HepG2 (cell line): ENCODE data around the gene MSANTD1. TPM values are rescaled to one million over a fixed set of nuclear protein-coding genes. Genes with fewer than 3 reads are reported as not detected.

Experiments used
- ATAC-seq: fragments of 200-7000 bp; cut with Tn5 transposase; 3 replicates; pipeline ENCODE4 v1.9.1; 2020; ENCODE audit warnings: mild to moderate bottlenecking, moderate library complexity
- BruUV-seq: library from RNA; stranded (reverse); fragments of 400-500 nt; replicated peaks from 2 replicates; lab custom pipeline; 2021; lab: Mats Ljungman, UMichigan
- CTCF ChIA-PET: fragments of 300-600 bp; formaldehyde crosslinking; extraction: SDS; loops from one replicate; lab custom pipeline; 2021; ENCODE audit warnings: low total read pairs, inconsistent platforms, low intra/inter-chr PET ratio; lab: Yijun Ruan, JAX
- POLR2A ChIA-PET: fragments of 350-600 bp; sonication (Branson Sonifier 250); formaldehyde crosslinking; loops from one replicate; lab custom pipeline; 2020; ENCODE audit warnings: antibody characterized with exemption, inconsistent platforms; lab: Yijun Ruan, JAX
- DNase-seq: peaks from one replicate; pipeline ENCODE4 v3.0.0-alpha.2; 2015; ENCODE audit warnings: low spot score
- FAIRE-seq: peaks from 3 replicates; lab custom pipeline; 2011; peaks lifted over from hg19 to GRCh38; lab: Jason Lieb, UNC
- H2AFZ ChIP-seq: one replicate; pipeline ENCODE4 v1.6.1; 2011; ENCODE audit warnings: low read length, inconsistent platforms
- H3K27ac ChIP-seq: fragments of 300-600 bp; 3 replicates; pipeline ENCODE4 v1.8.0; 2011; ENCODE audit warnings: mixed run types, mild to moderate bottlenecking, mixed read lengths, low read length, inconsistent platforms; ENCODE audit not compliant: insufficient read depth; ENCODE audit errors: extremely low read length
- H3K27me3 ChIP-seq, 2 experiments: fragments of 200-600 bp in 1 of 2; 2 replicates in 1 of 2; 3 replicates in 1 of 2; pipeline versions ENCODE4 v1.6.0 to v1.8.0; 2011; ENCODE audit warnings: low read length in 2 of 2, mild to moderate bottlenecking in 2 of 2, moderate library complexity in 2 of 2, inconsistent platforms in 1 of 2; ENCODE audit not compliant: insufficient read depth in 2 of 2, control insufficient read depth in 1 of 2
- H3K36me3 ChIP-seq, 2 experiments: fragments of 200-600 bp in 1 of 2; replicated peaks in 1 of 2; 2 replicates in 1 of 2; 3 replicates in 1 of 2; pipeline versions ENCODE4 v1.5.1 to v1.8.0; 2011; ENCODE audit warnings: low read length in 2 of 2, inconsistent platforms in 1 of 2; ENCODE audit not compliant: insufficient read depth in 2 of 2, control insufficient read depth in 1 of 2
- H3K4me1 ChIP-seq: 2 replicates; pipeline ENCODE4 v1.5.1; 2012; ENCODE audit warnings: low read length, inconsistent platforms; ENCODE audit not compliant: insufficient read depth
- H3K4me2 ChIP-seq: 2 replicates; pipeline ENCODE4 v1.6.0; 2011; ENCODE audit warnings: low read depth, low read length, inconsistent platforms
- H3K4me3 ChIP-seq, 3 experiments: fragments of 200-600 bp in 1 of 3; sonication (generic), shearing (Covaris generic) in 1 of 3; replicated peaks in 1 of 3; 2 replicates each; pipeline ENCODE4 v1.5.1; 2011 to 2016; ENCODE audit warnings: low read length in 3 of 3, inconsistent platforms in 2 of 3, low read depth in 2 of 3, mild to moderate bottlenecking in 2 of 3, control low read depth in 1 of 3, mixed read lengths in 1 of 3; ENCODE audit not compliant: insufficient read depth in 1 of 3
- H3K79me2 ChIP-seq: one replicate; pipeline ENCODE4 v1.6.1; 2011; ENCODE audit warnings: low read length, inconsistent platforms; ENCODE audit not compliant: insufficient read depth
- H3K9ac ChIP-seq: 2 replicates; pipeline ENCODE4 v1.6.0; 2011; ENCODE audit warnings: mild to moderate bottlenecking, low read depth, low read length, inconsistent platforms; ENCODE audit not compliant: insufficient read depth
- H3K9me3 ChIP-seq: 2 replicates; pipeline ENCODE4 v1.5.1; 2012; ENCODE audit warnings: mild to moderate bottlenecking, low read length
- H4K20me1 ChIP-seq: 2 replicates; pipeline ENCODE4 v1.6.0; 2011; ENCODE audit warnings: inconsistent platforms, mild to moderate bottlenecking, low read length, moderate library complexity; ENCODE audit not compliant: insufficient read depth
- CENPBD1 ChIP-seq: sonication (generic); formaldehyde crosslinking; IDR thresholded peaks from 2 replicates; pipeline ENCODE4 v1.8.0; 2022; ENCODE audit warnings: missing genetic modification reagents, low read depth, mild to moderate bottlenecking, borderline replicate concordance
- SNRNP70 ChIP-seq: fragments of 200-400 bp; formaldehyde crosslinking; IDR thresholded peaks from 2 replicates; pipeline ENCODE4 v1.6.1; 2017; ENCODE audit warnings: mild to moderate bottlenecking, low read depth, low read length, moderate library complexity
- ZBTB40 ChIP-seq, 2 experiments: fragments of 450-650 bp in 1 of 2; sonication (generic) in 1 of 2; formaldehyde crosslinking in 1 of 2; IDR thresholded peaks; 2 replicates each; pipeline versions ENCODE4 v1.6.1 to v1.8.0; 2016 to 2022; ENCODE audit warnings: antibody characterized with exemption in 1 of 2, mild to moderate bottlenecking in 1 of 2, missing genetic modification reagents in 1 of 2
- ZNF792 ChIP-seq: IDR thresholded peaks from 2 replicates; pipeline ENCODE4 v1.6.1; 2016
- WGBS: methylation state at CpG from one replicate; pipeline ENCODE4 v1.1.6; 2017; ENCODE audit warnings: low lambda C conversion rate; 5-methylcytosine and 5-hydroxymethylcytosine counted together
- in situ Hi-C: cut with HindIII; loops from 2 replicates; pipeline ENCODE4 v1.10.0; 2017; ENCODE audit warnings: low pct_unique_long_range_greater_than_20kb; ENCODE audit not compliant: extremely low pct_ligation_motif_present
- intact Hi-C: fragments of 100-400 bp; cut with micrococcal nuclease; formaldehyde crosslinking; loops from one replicate; pipeline ENCODE4 v1.10.0; 2022; ENCODE audit not compliant: unreplicated experiment
- polyA plus RNA-seq, 8 experiments: library from polyadenylated mRNA; depleted of rRNA in 3 of 8; stranded (reverse) in 7 of 8; unstranded in 1 of 8; fragments of >200 nt; fragmentation: Illumina TruSeq in 4 of 8; extraction: Trizol in 4 of 8; gene quantifications; 2 replicates each; pipeline versions ENCODE4 v1.2.1 to v1.2.3, GENCODE V29; 2011 to 2016; ENCODE audit warnings: low read depth in 4 of 8, missing spikeins in 1 of 8, mixed read lengths in 1 of 8; ENCODE audit not compliant: insufficient read depth in 1 of 8
- total RNA-seq, 5 experiments: library from RNA; depleted of rRNA; stranded (reverse); fragments of >200 nt; fragmentation: Illumina TruSeq; extraction: Trizol; gene quantifications; 2 replicates each; pipeline ENCODE4 v1.2.3, GENCODE V29; 2016; ENCODE audit warnings: low read depth in 1 of 5

MSANTD1 gene
- total and polyA plus RNA-seq, 2 of the 13 experiments (the other 11 are each of a cell fraction or from before 2014, with no cell fraction given) = 0.22 to 0.40 TPM

- TF ChIP-seq ZBTB40 (IDR thresholded peaks at IDR 0.05) = no peak
- no peak for TF ChIP-seq ZBTB40 (CRISPR knock-in tag; IDR thresholded peaks at IDR 0.05)
- TF ChIP-seq ZNF792 (CRISPR knock-in tag) = no peak
These were observed 33.7 kb upstream of the MSANTD1 start (continued) for GRCh38 chr4:3215256-3215655.

GRCh38 chr4:3215733-3216132 lies 33.2 kb upstream of the MSANTD1 start:
- Histone ChIP-seq H3K9ac (no peak overlapping the region), H3K4me1 (peaks cover 15% of the 10 kb centered on the region), H3K36me3 (peaks cover 32 to 82% of the 10 kb centered on the region in 2 experiments), H3K27ac (no peak overlapping the region), H2AFZ (no peak overlapping the region), H3K4me2 (no peak overlapping the region), H3K9me3 (no peaks in the 10 kb centered on the region), H3K79me2 (no peaks in the 10 kb centered on the region), H3K27me3 (no peaks in the 10 kb centered on the region), H4K20me1 (no peaks in the 10 kb centered on the region), H3K4me3 (no peak overlapping the region)
- ChIA-PET CTCF (no interaction called here), POLR2A (no interaction called here)
- 93% methylated on average over 4 of the region's 4 CpGs for WGBS
- intact Hi-C loops = no loop called here
- no peak for ATAC-seq
- no TSS peak for BruUV-seq
- TF ChIP-seq CENPBD1 (no peak), SNRNP70 (no peak)
- no peak for DNase-seq
- in situ Hi-C loops = no loop called here
- no peak for FAIRE-seq
